ENCODE results near the gene NAB1.

NAB1 gene

DNA sequence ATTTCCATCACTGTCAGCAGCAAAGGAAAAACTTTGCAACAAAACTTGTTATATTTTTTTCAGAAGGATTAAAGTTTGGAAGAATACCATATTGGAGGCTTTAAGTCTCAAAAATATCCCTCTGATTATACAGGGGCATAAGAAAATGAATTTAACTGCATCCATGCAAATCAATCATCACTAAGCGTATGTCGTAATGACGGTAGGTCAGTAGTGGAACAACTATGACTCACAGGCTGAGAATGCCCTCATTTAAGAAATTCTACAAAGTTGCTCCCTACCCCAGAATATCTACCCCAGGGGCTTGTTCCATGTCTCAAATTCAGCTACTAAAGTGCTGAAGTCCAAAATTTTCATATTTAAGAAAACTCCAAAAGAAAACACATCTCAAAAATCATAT, 12.5 kb upstream of the NAB1 start:
- DNase-seq: no peak

DNA sequence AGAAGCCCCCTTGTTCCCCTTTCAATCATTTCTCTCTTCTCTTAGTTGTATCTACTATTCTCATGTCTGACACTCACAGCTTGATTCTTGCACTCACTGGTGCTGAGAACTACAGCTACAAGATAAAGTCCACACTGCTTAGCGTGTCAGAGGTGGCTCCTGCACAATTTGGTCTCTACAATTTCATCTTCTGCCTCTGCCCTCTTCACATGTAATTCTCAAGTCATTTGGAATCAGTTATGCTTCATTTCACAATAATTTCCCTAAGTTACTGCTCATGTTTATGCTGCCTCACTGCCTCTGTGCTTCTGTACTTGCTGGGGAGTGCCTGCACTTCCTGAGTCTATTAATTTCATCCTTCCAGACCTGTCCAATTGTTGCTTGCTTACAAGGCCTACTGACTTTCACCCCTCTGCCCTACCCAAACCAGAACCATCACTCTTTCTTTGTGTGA, 11.6 kb upstream of the NAB1 start:
- DNase-seq: peak; percentile 24

DNA sequence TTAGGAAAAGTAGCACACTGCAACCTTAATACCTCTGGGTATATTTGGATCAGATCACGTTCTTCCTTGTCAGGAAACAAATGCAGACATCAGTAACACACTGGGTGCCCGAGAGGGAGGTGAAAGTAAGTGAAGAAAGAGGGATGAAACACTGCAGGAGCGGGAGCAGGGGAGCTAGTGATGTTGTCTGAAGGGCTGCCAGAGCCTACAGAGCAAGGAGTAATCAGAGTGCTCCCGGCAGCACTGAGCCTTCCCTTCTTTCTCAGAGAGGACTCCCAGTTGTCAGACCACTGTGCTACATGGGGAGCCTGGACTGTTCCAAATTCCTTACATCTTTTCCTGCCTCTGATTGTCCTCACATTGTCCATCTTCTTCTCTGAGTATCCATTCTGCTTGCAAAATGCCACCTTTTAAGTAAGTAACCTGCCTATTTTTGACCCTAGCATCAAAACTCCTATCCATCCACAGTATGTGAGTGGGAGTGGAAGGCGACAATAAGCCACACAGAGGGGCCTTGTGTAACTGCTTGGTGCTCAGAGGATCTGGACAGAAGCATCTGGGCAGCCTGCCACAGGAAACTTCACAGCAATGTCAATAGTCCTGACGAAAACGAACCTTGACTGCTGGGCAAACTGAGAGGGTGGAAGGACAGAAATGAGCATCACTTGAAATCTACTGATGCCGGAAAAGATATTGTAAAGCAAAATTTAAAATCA, 10.8 kb upstream of the NAB1 start:
- DNase-seq: no peak

DNA sequence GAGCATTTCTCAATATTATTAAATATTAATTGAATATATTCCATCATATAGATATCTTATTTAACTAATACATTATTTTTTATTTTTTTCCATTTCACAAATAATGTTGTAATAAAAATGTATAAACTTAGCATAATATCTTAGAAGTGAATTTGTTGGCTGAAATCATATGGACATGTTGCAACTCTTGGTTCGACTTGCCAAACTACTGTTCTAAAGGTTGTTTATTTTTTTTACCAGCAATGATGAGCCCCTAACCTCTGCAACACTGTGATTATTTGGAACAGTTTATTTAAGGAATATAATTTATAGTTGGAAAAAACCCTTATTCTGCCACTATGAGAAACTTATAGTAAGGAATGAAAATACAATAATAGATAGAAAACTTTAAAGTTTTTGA, 8.8 kb upstream of the NAB1 start:
- DNase-seq: no peak

DNA sequence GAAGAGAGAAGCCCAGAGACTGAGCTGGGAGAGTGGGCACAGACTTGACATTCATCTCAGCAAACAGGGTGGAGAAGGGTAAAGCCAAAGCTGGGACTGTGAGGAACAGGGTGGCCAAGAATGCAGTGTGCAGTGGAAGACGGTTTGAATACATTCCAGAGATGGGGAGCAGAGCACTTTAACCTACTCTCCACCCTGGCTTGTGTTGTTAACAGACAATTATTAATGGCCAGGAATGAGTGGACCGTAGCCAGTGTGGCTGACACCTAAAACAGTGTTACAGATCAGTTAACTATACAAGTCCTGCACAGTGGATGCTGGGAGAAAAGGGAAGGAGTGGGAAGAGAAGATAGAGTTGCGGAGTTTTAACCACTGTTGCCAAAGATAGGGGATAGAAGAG, 7.4 kb upstream of the NAB1 start:
- DNase-seq: peak; percentile 12

DNA sequence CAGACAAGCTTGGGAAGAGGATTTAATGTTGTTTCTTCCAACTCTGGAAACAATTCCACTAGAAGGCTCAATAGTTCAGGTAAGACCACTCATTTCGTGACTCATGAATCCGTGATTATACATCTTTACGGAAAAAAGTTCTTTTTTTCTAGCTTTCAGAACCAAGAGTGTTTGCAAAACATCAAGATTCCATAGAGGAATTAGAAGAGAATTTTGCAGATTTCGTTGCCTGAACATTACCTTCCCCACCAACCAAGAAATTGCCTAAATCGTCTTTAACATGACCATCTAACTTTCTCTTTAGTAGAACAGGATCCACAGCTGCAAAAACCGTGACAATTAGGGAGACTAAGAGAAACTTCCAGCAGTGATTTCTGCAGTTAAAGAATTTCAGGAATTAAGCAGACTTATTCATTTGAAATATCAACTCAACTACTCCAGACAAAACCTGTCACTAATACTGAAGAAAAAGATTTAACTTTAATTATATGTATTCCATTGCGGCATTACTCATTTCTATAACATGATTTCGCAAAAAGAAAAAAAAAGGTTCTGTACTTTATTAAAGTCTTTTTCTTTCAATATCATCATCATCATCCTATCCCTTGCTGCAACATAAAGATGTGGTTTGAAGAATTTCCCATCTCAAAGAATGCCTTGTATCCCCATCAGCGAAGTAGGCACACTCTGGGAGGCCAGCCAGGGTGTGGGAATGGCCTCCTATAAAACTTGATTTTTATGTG, 1.9 kb upstream of the NAB1 start:
- no peak for DNase-seq

DNA sequence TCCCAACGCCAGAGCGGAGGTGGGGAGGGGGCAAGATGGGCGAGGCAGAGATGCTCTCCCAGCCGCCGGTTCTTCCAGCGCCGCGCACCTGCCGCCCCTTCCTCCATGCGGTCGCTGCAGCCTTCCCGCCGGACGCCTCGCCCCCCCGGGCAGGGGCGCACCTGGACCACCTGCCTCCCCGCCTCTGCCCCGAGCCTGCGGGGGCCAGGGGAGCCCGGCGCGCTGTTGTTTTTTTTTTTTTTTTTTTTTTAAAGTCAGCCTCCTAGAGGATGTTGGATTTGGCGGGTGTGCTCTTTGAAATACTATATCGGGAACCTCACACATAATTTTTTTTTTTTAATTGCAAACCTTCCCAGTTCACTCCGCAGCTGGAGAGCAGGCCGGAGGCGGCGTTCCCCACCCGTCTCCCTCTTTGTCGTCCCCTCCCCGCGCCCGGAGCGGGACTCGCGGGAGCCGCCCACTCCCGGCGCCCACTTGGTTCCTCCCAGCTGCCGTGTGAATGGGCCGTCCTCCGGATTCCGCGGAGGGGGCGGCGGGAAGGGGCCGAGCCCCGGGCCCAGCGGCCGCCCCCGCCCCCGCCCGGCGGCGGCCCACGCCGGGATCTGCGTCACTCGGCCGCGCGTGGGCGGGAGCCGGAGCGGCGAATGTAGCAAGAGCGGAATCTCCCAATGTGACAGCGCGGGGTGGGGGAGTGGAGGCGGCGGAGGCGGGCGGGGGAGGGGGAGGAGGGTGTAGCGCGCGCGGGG, 421 bp upstream of the NAB1 start:
- DNase-seq: peak; percentile 91

DNA sequence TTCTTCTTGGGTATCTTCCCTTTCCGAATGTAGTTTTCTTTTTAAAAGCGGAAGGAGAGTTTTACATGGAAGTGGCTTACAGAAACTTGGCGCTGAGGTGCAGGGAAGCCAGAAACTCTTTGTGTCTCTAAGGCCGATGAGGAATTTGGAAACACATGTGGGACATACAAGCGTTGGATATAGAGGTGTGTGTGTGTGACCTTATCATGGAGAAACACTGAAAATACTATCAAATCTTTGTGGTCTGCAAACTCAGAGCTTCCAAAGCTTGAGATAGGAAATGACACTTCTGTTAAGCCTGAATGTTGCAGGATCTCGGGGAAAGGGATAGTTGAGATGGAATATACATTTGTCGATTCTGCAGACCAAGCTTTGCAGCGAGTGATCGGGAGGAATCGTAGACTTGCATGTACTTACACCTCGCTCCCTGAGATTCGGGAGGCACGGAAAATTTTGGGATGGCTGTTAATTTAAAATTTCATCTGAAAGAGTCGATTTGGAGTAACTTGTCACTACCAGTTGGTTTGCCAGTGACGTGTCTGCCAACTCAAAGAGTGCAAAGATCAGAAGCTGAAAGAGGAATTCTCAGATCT, 1.0 kb downstream of the NAB1 start:
- DNase-seq: no peak

DNA sequence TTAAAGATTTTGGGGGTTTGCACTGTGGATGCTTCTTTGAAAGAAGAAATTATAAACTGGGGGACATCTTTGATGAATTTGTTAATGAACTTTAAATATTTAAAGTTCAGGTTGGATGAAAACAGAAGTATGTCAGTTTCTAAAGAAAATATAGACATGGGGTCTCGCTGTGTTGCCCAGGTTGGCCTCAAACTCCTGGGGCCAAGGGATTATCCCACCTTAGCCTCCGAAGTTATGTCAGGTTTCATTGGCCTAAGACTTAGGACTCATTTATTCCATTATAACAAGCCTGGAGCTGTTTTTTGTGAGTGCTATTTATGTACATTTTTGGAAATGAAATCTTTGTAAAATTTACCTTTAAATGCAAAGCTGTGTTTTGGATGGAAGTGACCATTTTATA, 2.5 kb downstream of the NAB1 start:
- no peak for DNase-seq

DNA sequence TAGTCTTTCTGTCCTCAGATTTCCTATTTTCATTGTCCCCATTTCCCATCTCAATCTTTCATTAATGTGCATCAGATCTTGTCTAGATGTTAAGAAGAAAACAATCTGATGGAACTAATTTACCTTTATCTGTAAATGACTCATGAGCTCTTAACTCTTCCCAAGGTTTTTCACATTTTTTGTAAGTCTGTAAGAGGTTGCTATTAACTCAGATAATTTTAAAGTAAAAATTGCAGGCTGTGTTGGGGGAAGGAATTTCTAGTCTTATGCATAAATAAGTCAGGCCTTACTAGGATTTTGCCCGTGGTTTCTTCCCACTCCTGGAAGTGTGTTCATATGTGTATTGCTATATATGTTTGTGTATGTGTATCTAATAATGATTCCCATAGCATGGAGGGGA, 4.3 kb downstream of the NAB1 start:
- DNase-seq: no peak

DNA sequence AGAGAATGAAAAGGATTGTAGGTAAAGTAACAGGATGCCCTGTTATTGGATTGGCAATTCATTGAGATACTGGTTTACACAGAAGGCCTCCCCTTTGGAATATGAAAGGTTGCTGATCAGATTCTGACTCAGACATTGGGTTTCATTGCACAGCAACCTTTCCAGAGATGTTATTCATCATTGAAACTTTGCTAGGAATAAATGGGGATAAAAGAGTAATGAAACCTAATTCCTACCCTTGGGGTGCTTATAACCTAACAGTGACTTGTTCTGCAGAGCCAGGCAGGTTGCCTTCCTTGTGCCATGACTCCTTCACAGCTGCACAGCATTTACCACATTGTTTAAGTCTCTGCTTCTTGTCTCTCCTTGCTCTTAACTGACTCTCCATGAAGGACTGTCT, 5.0 kb downstream of the NAB1 start:
- DNase-seq: no peak

DNA sequence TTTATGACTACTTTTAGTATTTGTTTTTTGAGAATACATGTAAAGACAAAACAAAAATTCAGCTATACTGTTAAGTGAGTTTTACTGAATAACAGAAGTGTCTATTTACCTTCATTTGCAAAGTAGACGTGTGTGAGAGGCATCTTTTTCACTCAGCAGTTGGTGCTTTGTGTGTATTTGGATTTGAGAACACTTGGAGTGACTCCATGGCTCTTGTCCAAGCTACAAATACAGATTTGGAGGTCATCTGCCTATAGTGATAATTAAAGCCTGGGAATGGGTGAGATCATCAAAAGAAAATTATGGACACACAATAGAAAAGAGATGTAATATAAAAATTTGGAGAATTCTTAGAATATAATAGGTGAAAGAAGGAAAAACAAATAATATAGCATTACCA, 6.2 kb downstream of the NAB1 start:
- no peak for DNase-seq

DNA sequence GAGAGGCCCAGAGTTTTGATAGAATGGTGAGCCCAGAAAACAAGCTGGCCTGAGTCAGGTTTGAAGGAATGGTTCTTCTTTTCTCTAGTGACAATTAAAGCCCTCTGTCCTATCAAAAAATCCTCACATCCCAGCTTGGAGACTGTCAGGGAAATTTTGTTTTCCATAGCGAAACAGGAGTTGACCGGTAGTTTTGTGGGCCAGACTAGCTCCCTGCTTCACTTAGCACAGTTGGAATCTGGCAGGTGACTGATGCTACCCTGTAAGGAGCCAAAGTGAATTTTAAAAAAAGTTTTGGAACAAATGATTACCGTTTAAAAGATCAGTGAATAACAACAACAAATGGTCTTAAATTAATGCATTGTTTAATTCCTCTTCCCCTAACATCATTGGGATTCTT, 6.7 kb downstream of the NAB1 start:
- no peak for DNase-seq

DNA sequence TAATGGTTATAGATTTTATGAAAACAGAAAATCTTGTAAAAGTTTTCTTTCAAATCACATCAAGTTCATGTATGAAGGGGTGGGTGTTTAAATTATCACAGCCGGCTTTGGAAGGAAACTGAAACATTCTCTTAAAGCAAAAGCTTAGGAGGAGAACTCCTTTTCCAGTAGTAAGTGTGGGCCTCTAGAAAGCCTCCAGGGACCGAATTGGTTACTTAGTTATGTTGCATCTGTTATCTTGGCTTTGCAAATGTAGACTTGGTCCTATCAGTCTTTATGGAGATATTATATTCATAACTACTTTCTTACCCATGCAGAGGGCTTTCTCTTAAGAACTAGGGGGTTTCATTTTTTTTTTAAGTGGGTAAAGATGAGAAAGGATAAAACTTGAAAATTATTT, 7.4 kb downstream of the NAB1 start:
- DNase-seq: no peak

DNA sequence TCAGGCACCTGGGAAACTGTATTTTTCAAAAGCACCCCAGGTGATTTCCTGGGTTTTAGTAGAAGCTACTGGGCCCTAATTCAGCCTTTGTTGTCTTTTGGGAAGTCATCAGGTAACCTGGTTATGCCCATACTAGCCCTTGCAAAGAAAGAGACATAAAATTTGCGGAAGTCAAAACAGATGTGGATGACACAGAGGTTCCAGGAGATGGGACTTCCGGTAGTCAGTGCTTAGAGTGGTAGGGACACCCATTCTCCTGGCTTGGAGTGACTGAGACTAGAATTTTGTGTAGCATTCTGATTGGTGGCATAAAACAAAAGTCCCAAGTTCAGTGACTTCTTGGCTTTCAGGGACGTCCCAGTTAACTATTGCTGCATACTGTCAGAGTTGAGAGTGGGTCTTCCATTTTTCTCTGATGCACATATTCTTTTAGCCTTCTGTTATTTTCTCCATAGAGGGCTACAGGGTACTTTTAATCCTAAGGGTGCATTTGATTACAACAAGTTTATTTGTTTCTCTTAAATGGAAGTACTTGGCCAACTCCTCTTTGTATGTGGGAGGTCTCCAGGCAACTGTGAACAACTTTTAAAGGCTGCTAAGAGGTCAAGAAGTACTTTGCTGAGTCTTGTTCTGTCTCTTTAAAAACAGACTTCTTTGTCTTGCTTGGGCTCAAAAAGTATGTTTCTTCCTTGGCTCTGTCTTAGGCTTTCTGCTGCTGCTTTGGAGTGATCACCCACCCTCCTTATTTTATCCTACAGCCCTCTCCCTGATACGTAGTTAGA, 8.8 kb downstream of the NAB1 start:
- no peak for DNase-seq

DNA sequence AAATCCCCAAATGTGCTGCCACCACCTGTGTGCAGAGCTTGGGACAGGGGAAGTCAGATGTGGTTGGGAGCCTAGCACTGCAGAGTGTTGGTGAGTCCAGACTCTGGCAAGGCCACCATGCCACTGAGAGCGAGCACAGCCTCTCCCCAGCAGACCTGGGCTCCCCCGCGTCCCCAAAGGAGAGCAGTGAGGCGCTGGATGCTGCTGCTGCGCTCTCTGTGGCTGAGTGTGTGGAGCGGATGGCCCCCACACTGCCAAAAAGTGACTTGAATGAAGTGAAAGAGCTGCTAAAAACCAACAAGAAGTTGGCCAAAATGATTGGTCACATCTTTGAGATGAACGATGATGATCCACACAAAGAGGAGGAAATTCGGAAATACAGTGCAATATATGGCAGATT, 10.7 kb downstream of the NAB1 start:
- no peak for DNase-seq

DNA sequence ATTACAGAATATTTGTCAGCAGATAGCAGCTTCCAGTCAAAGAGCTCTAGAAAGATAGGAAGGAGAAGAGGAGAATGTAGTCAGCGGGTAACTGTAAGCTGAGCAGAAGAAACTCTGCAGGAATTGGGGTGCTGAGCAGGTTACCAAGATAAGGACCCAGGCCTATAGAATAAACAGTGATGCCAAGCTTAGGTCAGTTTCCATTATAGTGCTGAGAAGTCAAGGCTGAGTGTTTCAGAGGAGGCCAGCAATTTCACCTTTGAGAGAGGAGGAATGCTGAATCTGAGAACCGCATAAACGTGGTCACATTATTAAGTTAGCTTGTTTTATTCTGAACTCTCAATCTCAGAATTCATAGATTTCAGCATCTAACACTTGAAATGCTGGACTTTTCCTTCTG, 13.9 kb downstream of the NAB1 start:
- DNase-seq: no peak

DNA sequence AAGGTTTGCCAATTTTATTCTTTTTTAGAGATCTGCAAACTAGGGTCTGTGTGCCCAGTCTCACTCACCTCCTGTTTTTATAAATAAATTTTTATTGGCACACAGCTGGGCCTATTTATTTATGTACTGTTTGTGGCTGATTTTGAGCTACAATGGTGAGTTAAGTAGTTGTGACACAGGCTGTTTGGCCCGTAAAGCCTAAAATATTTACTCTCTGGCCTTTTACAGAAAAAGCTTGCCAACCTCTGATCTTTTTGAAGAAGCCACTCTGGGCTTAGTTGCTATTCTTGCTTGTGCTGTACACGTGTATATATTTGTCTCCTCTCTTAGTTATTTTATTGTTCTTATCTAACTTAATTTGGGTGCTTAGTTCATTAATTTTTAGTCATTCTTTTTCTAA, 14.5 kb downstream of the NAB1 start:
- DNase-seq: no peak

DNA sequence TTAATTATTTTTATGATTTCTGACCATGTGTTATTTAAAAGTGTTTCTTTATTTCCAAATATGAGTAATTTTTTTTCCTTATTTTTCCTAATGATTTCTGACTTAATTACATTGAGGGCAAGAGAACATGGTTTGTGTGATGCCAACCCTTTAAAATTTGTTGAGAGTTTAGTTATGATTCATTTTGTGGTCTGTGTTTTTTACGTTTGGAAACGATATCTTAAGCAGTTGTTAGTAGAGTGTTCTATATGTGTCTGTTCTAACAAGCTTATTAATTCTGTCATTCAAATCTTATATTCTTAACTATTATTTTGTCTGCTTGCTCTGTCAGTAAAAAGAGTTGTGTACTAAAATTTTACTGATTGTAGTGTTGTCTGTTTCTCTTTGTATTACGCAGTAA, 15.0 kb downstream of the NAB1 start:
- no peak for DNase-seq

DNA sequence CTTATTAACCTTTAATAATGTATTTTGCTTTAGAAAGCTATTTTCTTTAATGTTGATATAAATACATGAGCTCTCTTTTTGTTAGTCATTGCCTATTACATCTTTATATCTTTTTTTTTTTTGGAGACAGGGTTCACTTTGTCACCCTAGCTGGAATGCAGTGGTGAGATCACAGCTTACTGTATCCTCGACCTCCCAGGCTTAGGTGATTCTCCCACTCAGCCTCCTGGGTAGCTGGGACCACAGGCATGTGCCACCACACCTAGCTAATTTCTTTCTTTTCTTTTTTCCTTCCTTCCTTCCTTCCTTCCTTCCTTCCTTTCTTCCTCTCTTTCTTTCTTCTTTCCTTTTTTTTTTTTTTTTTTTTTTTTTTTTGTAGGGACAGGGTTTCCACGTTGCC, 15.4 kb downstream of the NAB1 start:
- no peak for DNase-seq

DNA sequence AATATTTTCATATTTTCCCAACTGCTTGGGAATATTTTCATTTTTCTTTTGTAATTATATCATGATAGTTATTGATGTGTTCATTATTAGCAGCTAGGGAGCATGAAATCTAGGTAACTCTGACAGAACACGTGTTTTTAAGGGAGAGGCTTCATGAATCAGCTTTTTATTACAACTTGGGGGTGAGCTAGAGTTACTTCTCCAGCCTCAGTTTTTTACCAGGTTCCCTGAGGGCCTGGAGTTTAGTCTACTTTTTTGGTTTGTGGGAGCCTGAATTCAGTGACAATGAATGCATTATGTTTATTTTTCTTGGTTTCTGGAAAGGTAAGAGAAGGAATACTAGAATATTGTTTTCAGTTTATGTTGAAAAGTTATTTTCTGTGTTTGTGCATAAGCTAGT, 18.0 kb downstream of the NAB1 start:
- DNase-seq: no peak

DNA sequence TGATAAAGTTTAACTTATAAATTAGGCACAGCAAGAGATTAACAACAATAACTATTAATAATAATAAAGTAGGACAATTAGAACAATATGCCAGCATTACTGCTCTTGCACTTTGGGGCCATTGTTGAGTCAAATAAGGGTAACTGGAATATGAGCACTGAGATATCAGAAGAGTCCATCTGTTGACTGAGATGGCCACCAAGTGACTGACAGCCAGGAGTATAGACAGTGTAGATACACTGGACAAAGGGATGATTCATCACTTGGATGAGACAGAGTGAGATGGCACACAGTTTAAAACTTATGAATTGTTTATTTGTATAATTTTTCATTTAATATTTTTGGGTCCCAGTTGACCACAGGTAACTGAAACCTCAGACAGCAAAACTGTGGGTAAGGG, 20.0 kb downstream of the NAB1 start:
- DNase-seq: no peak
